ENCODE measurements around the gene EEPD1.

GRCh38 chr7:36145686-36146085 is 7.4 kb upstream of the EEPD1 start:
- TF ChIP-seq CTCF (IDR thresholded peaks at IDR 0.05) (no peak), POLR2A (IDR thresholded peaks at IDR 0.05) (no peak), POLR2AphosphoS5 (IDR thresholded peaks at IDR 0.05; ENCODE audit: insufficient read depth in 1 of 2, low read depth in 1 of 2) (no peak)
